H9 (cell line): ENCODE results near the gene SORBS1. TPM values are rescaled to one million over a fixed set of nuclear protein-coding genes. Genes with fewer than 3 reads are reported as not detected.

ENCODE experiments used
- DNase-seq: peaks from one replicate; pipeline ENCODE4 v3.0.0-alpha.2; 2017
- H2AFZ ChIP-seq: one replicate; pipeline ENCODE4 v1.6.1; 2013; ENCODE audit warnings: mild to moderate bottlenecking, low read length, control low read depth, moderate library complexity
- H2AK5ac ChIP-seq: 2 replicates; pipeline ENCODE4 v1.6.1; 2013; ENCODE audit warnings: low read length, control low read depth, mixed read lengths; ENCODE audit not compliant: insufficient read length
- H2BK120ac ChIP-seq: one replicate; pipeline ENCODE4 v1.6.1; 2013; ENCODE audit warnings: low read depth, mild to moderate bottlenecking, low read length, control low read depth, inconsistent platforms; ENCODE audit not compliant: poor library complexity, severe bottlenecking
- H2BK12ac ChIP-seq: 2 replicates; pipeline ENCODE4 v1.6.1; 2013; ENCODE audit warnings: low read length, control low read depth, mixed read lengths, low read depth; ENCODE audit not compliant: insufficient read length
- H2BK15ac ChIP-seq: 2 replicates; pipeline ENCODE4 v1.6.1; 2013; ENCODE audit warnings: low read depth, low read length, control low read depth
- H2BK20ac ChIP-seq: one replicate; pipeline ENCODE4 v1.6.1; 2013; ENCODE audit warnings: low read depth, mild to moderate bottlenecking, low read length, control low read depth, inconsistent platforms; ENCODE audit not compliant: poor library complexity, severe bottlenecking
- H2BK5ac ChIP-seq: 2 replicates; pipeline ENCODE4 v1.6.1; 2013; ENCODE audit warnings: low read length, control low read depth, mixed read lengths; ENCODE audit not compliant: insufficient read length
- H3K14ac ChIP-seq: 2 replicates; pipeline ENCODE4 v1.6.1; 2013; ENCODE audit warnings: low read length, control low read depth; ENCODE audit not compliant: insufficient read depth
- H3K18ac ChIP-seq: 2 replicates; pipeline ENCODE4 v1.6.1; 2013; ENCODE audit warnings: low read depth, mild to moderate bottlenecking, mixed read lengths, low read length, control low read depth; ENCODE audit not compliant: insufficient read length
- H3K23ac ChIP-seq: 2 replicates; pipeline ENCODE4 v1.6.1; 2013; ENCODE audit warnings: low read length, control low read depth, mixed read lengths, low read depth; ENCODE audit not compliant: insufficient read length
- H3K23me2 ChIP-seq: 2 replicates; pipeline ENCODE4 v1.6.1; 2013; ENCODE audit warnings: low read depth, mild to moderate bottlenecking, mixed read lengths, low read length, control low read depth; ENCODE audit not compliant: insufficient read length, poor library complexity, severe bottlenecking
- H3K27ac ChIP-seq: 2 replicates; pipeline ENCODE4 v1.5.1; 2013; ENCODE audit warnings: low read length, control low read depth, mixed read lengths, low read depth; ENCODE audit not compliant: insufficient read length
- H3K27me3 ChIP-seq: 2 replicates; pipeline ENCODE4 v1.6.1; 2013; ENCODE audit warnings: low read length, control low read depth, inconsistent platforms; ENCODE audit not compliant: insufficient read depth
- H3K4ac ChIP-seq: 2 replicates; pipeline ENCODE4 v1.6.1; 2013; ENCODE audit warnings: low read depth, mild to moderate bottlenecking, control low read depth, inconsistent platforms, low read length, moderate library complexity
- H3K4me1 ChIP-seq: 2 replicates; pipeline ENCODE4 v1.6.1; 2013; ENCODE audit warnings: low read length, control low read depth, inconsistent platforms; ENCODE audit not compliant: insufficient read depth
- H3K4me2 ChIP-seq: 2 replicates; pipeline ENCODE4 v1.6.1; 2013; ENCODE audit warnings: low read length, control low read depth, mixed read lengths; ENCODE audit not compliant: insufficient read length, insufficient read depth
- H3K56ac ChIP-seq: 2 replicates; pipeline ENCODE4 v1.6.1; 2013; ENCODE audit warnings: low read depth, mild to moderate bottlenecking, mixed read lengths, low read length, control low read depth; ENCODE audit not compliant: insufficient read length
- H3K79me1 ChIP-seq: 2 replicates; pipeline ENCODE4 v1.6.1; 2013; ENCODE audit warnings: low read depth, mild to moderate bottlenecking, moderate library complexity, low read length, control low read depth, inconsistent platforms; ENCODE audit not compliant: insufficient read depth, poor library complexity, severe bottlenecking
- H3K79me2 ChIP-seq: 2 replicates; pipeline ENCODE4 v1.6.1; 2013; ENCODE audit warnings: low read length, control low read depth, inconsistent platforms; ENCODE audit not compliant: insufficient read depth
- H3K9ac ChIP-seq: 2 replicates; pipeline ENCODE4 v1.6.1; 2013; ENCODE audit warnings: low read length, control low read depth, mixed read lengths; ENCODE audit not compliant: insufficient read length; ENCODE audit errors: extremely low read depth
- H3K9me3 ChIP-seq: one replicate; pipeline ENCODE4 v1.6.1; 2013; ENCODE audit warnings: low read depth, low read length, inconsistent platforms; ENCODE audit not compliant: control insufficient read depth
- H3T11ph ChIP-seq: one replicate; pipeline ENCODE4 v1.6.1; 2013; ENCODE audit warnings: mild to moderate bottlenecking, low read length, control low read depth, inconsistent platforms
- H4K20me1 ChIP-seq: one replicate; pipeline ENCODE4 v1.6.1; 2013; ENCODE audit not compliant: control insufficient read depth, insufficient read length, insufficient read depth
- H4K5ac ChIP-seq: 2 replicates; pipeline ENCODE4 v1.6.1; 2013; ENCODE audit warnings: low read depth, mild to moderate bottlenecking, mixed read lengths, low read length, control low read depth; ENCODE audit not compliant: insufficient read length
- H4K8ac ChIP-seq: replicated peaks from 2 replicates; pipeline ENCODE4 v1.6.1; 2013; ENCODE audit warnings: low read length, control low read depth, mixed read lengths, low read depth; ENCODE audit not compliant: insufficient read length
- H4K91ac ChIP-seq: 2 replicates; pipeline ENCODE4 v1.6.1; 2013; ENCODE audit warnings: low read depth, mild to moderate bottlenecking, moderate library complexity, mixed read lengths, low read length, control low read depth; ENCODE audit not compliant: insufficient read length
- H3K27ac Mint-ChIP-seq, 3 experiments: 2 replicates in 2 of 3; 3 replicates in 1 of 3; pipeline ENCODE4 v1.8.0; 2020 to 2021; ENCODE audit warnings: mixed read lengths in 3 of 3, mild to moderate bottlenecking in 1 of 3, moderate library complexity in 1 of 3
- H3K27me3 Mint-ChIP-seq: 2 replicates; pipeline ENCODE4 v1.8.0; 2021; ENCODE audit warnings: low read depth, mild to moderate bottlenecking, moderate library complexity, mixed read lengths
- H3K36me3 Mint-ChIP-seq, 3 experiments: 2 replicates in 2 of 3; 3 replicates in 1 of 3; pipeline ENCODE4 v1.8.0; 2020 to 2021; ENCODE audit warnings: low read depth in 3 of 3, mixed read lengths in 3 of 3; ENCODE audit not compliant: insufficient read depth in 1 of 3
- H3K4me1 Mint-ChIP-seq, 2 experiments: 2 replicates each; pipeline ENCODE4 v1.8.0; 2020; ENCODE audit warnings: mixed read lengths in 2 of 2
- H3K4me3 Mint-ChIP-seq, 2 experiments: 2 replicates in 1 of 2; 3 replicates in 1 of 2; pipeline ENCODE4 v1.8.0; 2020 to 2021; ENCODE audit warnings: mild to moderate bottlenecking in 2 of 2, mixed read lengths in 2 of 2, moderate library complexity in 1 of 2
- H3K9me3 Mint-ChIP-seq, 2 experiments: 2 replicates in 1 of 2; 3 replicates in 1 of 2; pipeline ENCODE4 v1.8.0; 2020; ENCODE audit warnings: mild to moderate bottlenecking in 2 of 2, mixed read lengths in 2 of 2, moderate library complexity in 1 of 2
- CTCF ChIP-seq: fragments of 200-600 bp; sonication (generic); conservative IDR thresholded peaks from 3 replicates; pipeline ENCODE4 v1.8.0; 2021; ENCODE audit warnings: antibody characterized with exemption, mild to moderate bottlenecking
- whole genome bisulfite sequencing: extraction: QIAGEN DNeasy Blood & Tissue Kit; methylation state at CpG from one replicate; pipeline ENCODE4 v1.1.7; 2013; ENCODE audit warnings: missing lambda C conversion rate, low lambda C conversion rate, mixed read lengths; ENCODE audit not compliant: insufficient read length; ENCODE audit errors: extremely low coverage; 5-methylcytosine and 5-hydroxymethylcytosine counted together
- total RNA-seq: library from RNA; stranded (reverse); gene quantifications from 2 replicates; pipeline ENCODE4 v1.2.1, GENCODE V29; 2021

Gene SORBS1
- total RNA-seq, 1 experiment from 2014 or later, result 24.3 TPM

DNA sequence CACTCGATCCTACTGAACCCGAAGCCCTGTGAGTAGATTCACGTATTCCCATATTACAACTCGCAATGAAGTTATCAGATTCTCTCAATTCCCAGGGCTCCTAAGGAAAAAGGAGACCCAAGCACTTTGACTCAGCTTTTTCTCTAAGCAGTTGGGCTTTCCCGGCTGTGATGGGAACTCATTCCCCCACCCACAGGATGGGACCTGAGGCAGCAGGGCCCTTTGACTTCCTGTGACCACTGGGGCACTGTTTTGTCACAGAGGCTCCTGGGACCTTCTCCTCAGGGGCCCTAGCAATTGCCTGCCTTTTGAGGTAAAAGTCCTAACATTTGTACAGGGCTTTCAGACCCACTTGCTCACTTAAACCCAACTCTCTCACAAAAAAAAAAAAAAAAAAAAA, 147.6 kb downstream of the SORBS1 start:
- H3K23me2 ChIP-seq, result no peaks in the 10 kb centered on the region
- Mint-ChIP-seq H3K27ac (no peak overlapping the region), H3K4me3 (no peak overlapping the region), H3K36me3 (peaks cover 1 to 5% (median 3%) of the 10 kb centered on the region in 3 experiments; a peak in 5 of 7 replicates), H3K9me3 (no peaks in the 10 kb centered on the region), H3K27me3 (no peaks in the 10 kb centered on the region), H3K4me1 (peaks cover 53 to 56% of the 10 kb centered on the region in 2 experiments)
- no peak overlapping the region for H3T11ph ChIP-seq
- no peaks in the 10 kb centered on the region for H4K20me1 ChIP-seq
- no peak overlapping the region for H3K4ac ChIP-seq
- no peaks in the 10 kb centered on the region for H3K27me3 ChIP-seq
- no peak for DNase-seq
- no peak overlapping the region for H2BK120ac ChIP-seq
- no peak overlapping the region for H3K56ac ChIP-seq
- H3K4me1 ChIP-seq, result peaks cover 10% of the 10 kb centered on the region
- no CpG with 5 or more reads among the region's 5 CpGs for WGBS
- H3K27ac ChIP-seq, result no peak overlapping the region
- H2BK12ac ChIP-seq, result no peak overlapping the region
- H3K23ac ChIP-seq, result no peak overlapping the region
- TF ChIP-seq CTCF, result no peak
- no peak overlapping the region for H4K91ac ChIP-seq
- H2BK5ac ChIP-seq, result no peak overlapping the region
- H2AK5ac ChIP-seq, result no peak overlapping the region
- no peak overlapping the region for H2BK20ac ChIP-seq
- H2BK15ac ChIP-seq, result no peak overlapping the region
- no peaks in the 10 kb centered on the region for H3K79me2 ChIP-seq
- no peak overlapping the region for H2AFZ ChIP-seq
- H3K14ac ChIP-seq, result no peak overlapping the region
- H3K9me3 ChIP-seq, result no peaks in the 10 kb centered on the region
- no peak overlapping the region for H4K5ac ChIP-seq
- H3K9ac ChIP-seq, result no peak overlapping the region
- no peak overlapping the region for H4K8ac ChIP-seq
- no peaks in the 10 kb centered on the region for H3K79me1 ChIP-seq
- no peak overlapping the region for H3K18ac ChIP-seq
- no peak overlapping the region for H3K4me2 ChIP-seq
